GM12875 (cell line): ENCODE results near the gene RXRA.

Source experiments
- H3K4me3 ChIP-seq: one replicate; pipeline ENCODE4 v1.5.1; 2011; ENCODE audit warnings: low read depth, low read length, control low read depth
- CTCF ChIP-seq: IDR thresholded peaks from 2 replicates; pipeline ENCODE4 v1.5.1; 2011; ENCODE audit warnings: low read depth, mild to moderate bottlenecking, control low read depth, inconsistent platforms, low read length, moderate library complexity, borderline replicate concordance; ENCODE audit not compliant: insufficient read depth

The RXRA gene

DNA sequence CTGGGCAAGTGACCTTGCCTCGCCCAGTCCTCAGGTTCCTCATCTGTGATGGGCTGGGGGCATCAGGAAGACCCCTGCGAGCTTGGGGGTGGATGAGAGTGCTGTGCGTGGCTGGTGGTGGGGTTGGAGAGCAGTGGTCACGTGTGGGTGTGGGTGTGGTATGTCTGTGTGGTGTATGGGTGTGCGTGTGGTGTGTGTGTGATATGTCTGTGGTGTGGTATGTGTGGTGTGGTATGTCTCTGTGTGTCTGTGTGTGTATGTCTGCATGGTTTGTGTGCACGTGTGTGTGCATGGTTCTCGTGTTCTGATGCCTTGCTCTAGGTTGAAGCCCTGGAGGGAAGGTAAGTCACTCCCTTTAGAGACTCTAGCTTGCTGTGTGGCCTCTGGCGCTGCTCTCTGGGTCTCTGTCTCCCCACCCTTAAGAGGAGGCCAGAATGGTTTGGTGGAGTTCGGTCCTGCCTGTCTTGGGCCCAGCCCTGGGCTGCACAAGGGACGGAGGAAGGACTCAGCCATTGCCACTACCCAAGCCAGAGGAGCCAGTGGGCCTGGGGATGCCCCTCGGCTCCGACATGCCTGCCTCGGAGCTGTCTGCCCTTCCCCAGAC, 87.0 kb downstream of the RXRA start:
- H3K4me3 ChIP-seq, result no peak overlapping the region
- no peak for TF ChIP-seq CTCF

DNA sequence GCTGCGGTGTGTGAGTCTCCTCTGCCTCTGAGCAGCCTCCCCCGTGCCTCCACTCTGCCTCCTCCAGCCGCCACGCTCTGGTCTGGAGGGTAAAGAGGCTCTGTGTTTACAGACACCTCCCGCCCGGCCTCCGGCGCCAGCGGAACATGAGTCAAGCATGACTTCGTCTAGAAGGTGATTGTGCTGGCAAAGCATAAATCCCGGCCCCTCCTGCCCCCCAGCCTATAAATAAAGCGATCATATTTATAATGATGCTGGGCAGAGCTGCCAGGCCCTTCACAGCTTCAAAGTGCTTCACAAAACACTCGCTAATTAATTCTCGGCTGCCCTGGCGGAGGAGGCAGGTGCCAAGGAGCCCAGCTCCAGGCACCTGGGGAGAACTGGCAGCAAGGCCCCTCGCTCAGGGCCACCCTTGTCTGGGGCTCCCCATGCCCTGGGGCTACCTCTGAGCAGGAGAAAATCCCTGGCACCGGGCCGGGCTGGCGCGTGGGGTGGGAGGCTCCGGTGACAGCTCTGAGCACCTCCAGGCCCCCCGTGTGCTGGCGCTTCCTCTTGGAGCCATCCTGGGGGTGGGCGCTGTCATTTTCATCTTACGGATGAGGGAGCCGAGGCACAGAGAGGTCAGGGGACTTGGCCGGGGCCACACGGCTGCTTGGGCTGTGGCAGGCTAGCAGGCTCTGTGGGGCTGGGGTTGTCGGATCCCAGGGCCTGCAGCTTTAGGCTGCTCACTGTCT, 87.8 kb downstream of the RXRA start:
- H3K4me3 ChIP-seq, result no peak overlapping the region
- TF ChIP-seq CTCF, result no peak

GRCh38 chr9:134414900-134415425, 88.7 kb downstream of the RXRA start:
- no peak for TF ChIP-seq CTCF
- H3K4me3 ChIP-seq, result no peak overlapping the region

DNA sequence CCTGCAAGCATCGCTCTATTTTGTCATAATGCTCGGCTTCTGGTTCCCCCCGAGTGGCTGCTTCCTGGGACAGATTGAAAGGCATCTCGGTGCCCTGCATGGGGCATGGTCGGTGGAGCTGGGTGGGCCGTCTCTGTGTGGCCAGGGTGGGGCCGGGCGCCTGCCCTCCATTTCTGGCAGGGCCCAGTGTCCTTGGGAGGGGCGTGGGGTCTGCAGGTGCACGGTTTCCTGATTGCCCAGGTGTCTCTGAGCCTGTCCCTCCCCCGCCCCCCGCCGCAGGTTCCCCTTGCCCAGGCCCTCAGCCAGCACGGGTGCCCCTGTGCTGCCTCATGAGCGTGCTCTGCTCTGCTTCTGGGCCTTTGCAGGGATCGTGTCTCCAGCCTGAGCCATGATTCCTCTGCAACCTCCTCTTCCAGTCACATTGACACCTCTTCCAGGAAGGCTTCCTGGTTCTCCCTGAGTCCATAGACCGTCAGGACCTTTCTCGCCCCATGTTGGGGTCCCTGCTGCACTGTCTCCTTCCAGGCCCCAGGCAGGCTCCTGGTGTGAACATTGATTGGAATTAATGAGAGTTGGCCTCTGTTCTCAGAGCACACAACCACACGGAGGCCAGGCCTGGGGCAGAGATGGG, 90.2 kb downstream of the RXRA start:
- TF ChIP-seq CTCF, result no peak
- no peak overlapping the region for H3K4me3 ChIP-seq

- TF ChIP-seq CTCF, result no peak
- H3K4me3 ChIP-seq, result no peak overlapping the region
Observed at GRCh38 chr9:134418354-134418753, 92.1 kb downstream of the RXRA start.

GRCh38 chr9:134419000-134419683, 92.9 kb downstream of the RXRA start:
- no peak overlapping the region for H3K4me3 ChIP-seq
- no peak for TF ChIP-seq CTCF

- TF ChIP-seq CTCF, result peak; percentile 52; the same call in 1 of the 2 replicates
- H3K4me3 ChIP-seq, result no peak overlapping the region
Observed at GRCh38 chr9:134419684-134420076, 93.4 kb downstream of the RXRA start.
